ENCODE data around the gene PGAP6. TPM values are rescaled to one million over a fixed set of nuclear protein-coding genes. Genes with fewer than 3 reads are reported as not detected.

Gene PGAP6
- total RNA-seq, 1 donor, result 54.3 TPM

- Histone ChIP-seq H3K27me3 (ENCODE audit: insufficient read depth, low read length) (no peaks in the 10 kb centered on the region), H3K4me2 (ENCODE audit: insufficient read depth, low read length) (no peak overlapping the region), H3K4me3 (ENCODE audit: insufficient read depth, low read length) (no peak overlapping the region), H3K36me3 (ENCODE audit: insufficient read depth, low read length) (peaks cover 45% of the 10 kb centered on the region), H3K27ac (ENCODE audit: low read depth, low read length) (no peak overlapping the region), H2AFZ (ENCODE audit: low read length) (no peak overlapping the region), H3K4me1 (ENCODE audit: insufficient read depth, low read length) (peaks cover 7% of the 10 kb centered on the region), H4K20me1 (ENCODE audit: insufficient read depth, low read length) (no peaks in the 10 kb centered on the region), H3K79me2 (ENCODE audit: insufficient read depth, low read length) (no peaks in the 10 kb centered on the region), H3K9me3 (ENCODE audit: low read depth, low read length) (no peaks in the 10 kb centered on the region)
- DNase-seq (ENCODE audit: insufficient read length, low spot score, missing footprints), result no peak
- TF ChIP-seq CTCF (IDR thresholded peaks at IDR 0.05; ENCODE audit: extremely low read depth, low read depth, low read length), result no peak
Measured at GRCh38 chr16:371515-372301, 10.1 kb downstream of the PGAP6 start.

- Histone ChIP-seq H3K27ac (ENCODE audit: low read depth, low read length) (peak overlapping the region; percentile 28), H3K36me3 (ENCODE audit: insufficient read depth, low read length) (peaks cover 38% of the 10 kb centered on the region), H3K4me2 (ENCODE audit: insufficient read depth, low read length) (peak overlapping the region; percentile 80), H3K9me3 (ENCODE audit: low read depth, low read length) (no peaks in the 10 kb centered on the region), H3K4me3 (ENCODE audit: insufficient read depth, low read length) (peak overlapping the region; percentile 64), H3K4me1 (ENCODE audit: insufficient read depth, low read length) (peaks cover 7% of the 10 kb centered on the region), H3K79me2 (ENCODE audit: insufficient read depth, low read length) (no peaks in the 10 kb centered on the region), H2AFZ (ENCODE audit: low read length) (no peak overlapping the region), H3K27me3 (ENCODE audit: insufficient read depth, low read length) (no peaks in the 10 kb centered on the region), H4K20me1 (ENCODE audit: insufficient read depth, low read length) (no peaks in the 10 kb centered on the region)
- no peak for TF ChIP-seq CTCF (IDR thresholded peaks at IDR 0.05; ENCODE audit: extremely low read depth, low read depth, low read length)
- no peak for DNase-seq (ENCODE audit: insufficient read length, low spot score, missing footprints)
Measured at GRCh38 chr16:370979-371514, 10.7 kb downstream of the PGAP6 start.

GRCh38 chr16:370443-370842, 11.3 kb downstream of the PGAP6 start, which contains the start of gene MRPL28:
Gene MRPL28, minus strand, starts transcription at chr16:370538. Its CDS starts 320 bp downstream, at chr16:370218.
- peak; percentile 100 for DNase-seq (ENCODE audit: insufficient read length, low spot score, missing footprints)
- H3K79me2 ChIP-seq (ENCODE audit: insufficient read depth, low read length), result no peaks in the 10 kb centered on the region
- H2AFZ ChIP-seq (ENCODE audit: low read length), result no peak within 1 kb of the TSS
- H3K4me2 ChIP-seq (ENCODE audit: insufficient read depth, low read length), result peak within 1 kb of the TSS; percentile 80
- H3K9me3 ChIP-seq (ENCODE audit: low read depth, low read length), result no peaks in the 10 kb centered on the region
- H3K4me3 ChIP-seq (ENCODE audit: insufficient read depth, low read length), result peak within 1 kb of the TSS; percentile 64
- no peaks in the 10 kb centered on the region for H4K20me1 ChIP-seq (ENCODE audit: insufficient read depth, low read length)
- no peaks in the 10 kb centered on the region for H3K27me3 ChIP-seq (ENCODE audit: insufficient read depth, low read length)
- peaks cover 35% of the 10 kb centered on the region for H3K36me3 ChIP-seq (ENCODE audit: insufficient read depth, low read length)
- no peak for TF ChIP-seq CTCF (IDR thresholded peaks at IDR 0.05; ENCODE audit: extremely low read depth, low read depth, low read length)
- H3K4me1 ChIP-seq (ENCODE audit: insufficient read depth, low read length), result peaks cover 7% of the 10 kb centered on the region
- peak within 1 kb of the TSS; percentile 28 for H3K27ac ChIP-seq (ENCODE audit: low read depth, low read length)

- no peak for TF ChIP-seq CTCF (IDR thresholded peaks at IDR 0.05; ENCODE audit: extremely low read depth, low read depth, low read length)
- no peaks in the 10 kb centered on the region for H3K79me2 ChIP-seq (ENCODE audit: insufficient read depth, low read length)
- H4K20me1 ChIP-seq (ENCODE audit: insufficient read depth, low read length), result no peaks in the 10 kb centered on the region
- peak overlapping the region; percentile 64 for H3K4me3 ChIP-seq (ENCODE audit: insufficient read depth, low read length)
- H3K27ac ChIP-seq (ENCODE audit: low read depth, low read length), result no peak overlapping the region
- H3K9me3 ChIP-seq (ENCODE audit: low read depth, low read length), result no peaks in the 10 kb centered on the region
- no peak overlapping the region for H2AFZ ChIP-seq (ENCODE audit: low read length)
- H3K4me1 ChIP-seq (ENCODE audit: insufficient read depth, low read length), result peaks cover 7% of the 10 kb centered on the region
- peak overlapping the region; percentile 77 for H3K4me2 ChIP-seq (ENCODE audit: insufficient read depth, low read length)
- peak; percentile 97 for DNase-seq (ENCODE audit: insufficient read length, low spot score, missing footprints)
- H3K27me3 ChIP-seq (ENCODE audit: insufficient read depth, low read length), result no peaks in the 10 kb centered on the region
- H3K36me3 ChIP-seq (ENCODE audit: insufficient read depth, low read length), result peaks cover 33% of the 10 kb centered on the region
Measured at GRCh38 chr16:369866-370436, 11.8 kb downstream of the PGAP6 start.
